Keratinocyte (primary cell): Measurements from ENCODE around the gene GMPS. TPM values are rescaled to one million over a fixed set of nuclear protein-coding genes. Genes with fewer than 3 reads are reported as not detected.

Source experiments
- DNase-seq: peaks from one replicate; pipeline ENCODE4 v3.0.0-alpha.2; 2011; ENCODE audit warnings: low read depth, missing footprints, low spot score
- FAIRE-seq: peaks from 2 replicates; lab custom pipeline; 2011; peaks lifted over from hg19 to GRCh38; lab: Jason Lieb, UNC
- H2AFZ ChIP-seq: 2 replicates; pipeline ENCODE4 v1.6.0; 2012; ENCODE audit warnings: low read length, control low read depth, inconsistent platforms; ENCODE audit not compliant: control insufficient read depth
- H3K27ac ChIP-seq: 2 replicates; pipeline ENCODE4 v1.5.1; 2011; ENCODE audit warnings: low read length; ENCODE audit not compliant: control insufficient read depth, insufficient read depth
- H3K27me3 ChIP-seq: 3 replicates; pipeline ENCODE4 v1.6.0; 2011; ENCODE audit warnings: low read length; ENCODE audit not compliant: control insufficient read depth, insufficient read depth; ENCODE audit errors: extremely low read depth
- H3K36me3 ChIP-seq, 2 experiments: 2 replicates in 1 of 2; 3 replicates in 1 of 2; pipeline ENCODE4 v1.5.1; 2011; ENCODE audit warnings: low read length in 2 of 2, mild to moderate bottlenecking in 1 of 2; ENCODE audit not compliant: control insufficient read depth in 2 of 2, insufficient read depth in 2 of 2; ENCODE audit errors: extremely low read depth in 1 of 2
- H3K4me1 ChIP-seq: 3 replicates; pipeline ENCODE4 v1.5.1; 2011; ENCODE audit warnings: low read length; ENCODE audit not compliant: control insufficient read depth, insufficient read depth; ENCODE audit errors: extremely low read depth
- H3K4me2 ChIP-seq: 3 replicates; pipeline ENCODE4 v1.6.0; 2011; ENCODE audit warnings: low read depth, low read length; ENCODE audit not compliant: control insufficient read depth, insufficient read depth; ENCODE audit errors: extremely low read depth
- H3K4me3 ChIP-seq, 3 experiments: fragments of 200-600 bp in 1 of 3; sonication (generic) in 1 of 3; 2 replicates in 2 of 3; 3 replicates in 1 of 3; pipeline ENCODE4 v1.5.1; 2011 to 2016; ENCODE audit warnings: low read length in 3 of 3, mild to moderate bottlenecking in 3 of 3, control low read depth in 2 of 3, inconsistent platforms in 1 of 3, low read depth in 1 of 3, mixed read lengths in 1 of 3, mixed run types in 1 of 3, moderate library complexity in 1 of 3; ENCODE audit not compliant: control insufficient read depth in 2 of 3, insufficient read depth in 2 of 3; ENCODE audit errors: extremely low read depth in 1 of 3
- H3K79me2 ChIP-seq: 2 replicates; pipeline ENCODE4 v1.6.0; 2012; ENCODE audit warnings: low read length; ENCODE audit not compliant: control insufficient read depth, insufficient read depth
- H3K9ac ChIP-seq: 3 replicates; pipeline ENCODE4 v1.6.0; 2011; ENCODE audit warnings: low read length; ENCODE audit not compliant: control insufficient read depth, insufficient read depth; ENCODE audit errors: extremely low read depth
- H3K9me1 ChIP-seq: 3 replicates; pipeline ENCODE4 v1.6.0; 2011; ENCODE audit warnings: low read length; ENCODE audit not compliant: control insufficient read depth, insufficient read depth; ENCODE audit errors: extremely low read depth
- H3K9me3 ChIP-seq: 2 replicates; pipeline ENCODE4 v1.5.1; 2012; ENCODE audit warnings: low read depth, low read length; ENCODE audit not compliant: control insufficient read depth
- H4K20me1 ChIP-seq: 3 replicates; pipeline ENCODE4 v1.6.0; 2011; ENCODE audit warnings: low read length; ENCODE audit not compliant: control insufficient read depth, insufficient read depth; ENCODE audit errors: extremely low read depth
- EZH2 ChIP-seq: IDR thresholded peaks from one replicate; pipeline ENCODE4 v1.6.1; 2012; ENCODE audit warnings: inconsistent platforms, mild to moderate bottlenecking, low read length, moderate library complexity
- dilution Hi-C: fragments of 300-500 bp; cut with MboI; formaldehyde crosslinking; loops from one replicate; pipeline ENCODE4 v1.7.0; 2020; ENCODE audit warnings: low sequenced_read_pairs; ENCODE audit not compliant: extremely low pct_ligation_motif_present
- polyA plus RNA-seq, 5 experiments: library from polyadenylated mRNA; depleted of rRNA in 3 of 5; stranded (reverse) in 3 of 5; stranded (forward) in 1 of 5; unstranded in 1 of 5; fragments of >200 nt; gene quantifications; 1 replicate in 1 of 5; 2 replicates in 3 of 5; 3 replicates in 1 of 5; pipeline versions ENCODE4 v1.2.1 to v1.2.3, GENCODE V29; 2011 to 2012; ENCODE audit warnings: missing spikeins in 2 of 5, low read depth in 1 of 5, low replicate concordance in 1 of 5
- TF ChIP-seq, protein P1 (sequence below), 3 experiments: IDR thresholded peaks in 1 of 3; conservative IDR thresholded peaks in 1 of 3; optimal IDR thresholded peaks in 1 of 3; 2 replicates in 2 of 3; 3 replicates in 1 of 3; pipeline versions ENCODE3 to v1.5.1; 2011; ENCODE audit warnings: low read length in 3 of 3, mild to moderate bottlenecking in 3 of 3, moderate library complexity in 2 of 3, control low read depth in 1 of 3, inconsistent platforms in 1 of 3; ENCODE audit not compliant: insufficient read depth in 2 of 3; ENCODE audit errors: extremely low read depth in 1 of 3

GMPS gene
- polyA plus RNA-seq, 1 donor (not counting 4 experiments of a cell fraction or from before 2014, with no cell fraction given): 51.8 TPM

- H3K4me1 ChIP-seq: no peaks in the 10 kb centered on the region
- TF ChIP-seq, protein P1, sequence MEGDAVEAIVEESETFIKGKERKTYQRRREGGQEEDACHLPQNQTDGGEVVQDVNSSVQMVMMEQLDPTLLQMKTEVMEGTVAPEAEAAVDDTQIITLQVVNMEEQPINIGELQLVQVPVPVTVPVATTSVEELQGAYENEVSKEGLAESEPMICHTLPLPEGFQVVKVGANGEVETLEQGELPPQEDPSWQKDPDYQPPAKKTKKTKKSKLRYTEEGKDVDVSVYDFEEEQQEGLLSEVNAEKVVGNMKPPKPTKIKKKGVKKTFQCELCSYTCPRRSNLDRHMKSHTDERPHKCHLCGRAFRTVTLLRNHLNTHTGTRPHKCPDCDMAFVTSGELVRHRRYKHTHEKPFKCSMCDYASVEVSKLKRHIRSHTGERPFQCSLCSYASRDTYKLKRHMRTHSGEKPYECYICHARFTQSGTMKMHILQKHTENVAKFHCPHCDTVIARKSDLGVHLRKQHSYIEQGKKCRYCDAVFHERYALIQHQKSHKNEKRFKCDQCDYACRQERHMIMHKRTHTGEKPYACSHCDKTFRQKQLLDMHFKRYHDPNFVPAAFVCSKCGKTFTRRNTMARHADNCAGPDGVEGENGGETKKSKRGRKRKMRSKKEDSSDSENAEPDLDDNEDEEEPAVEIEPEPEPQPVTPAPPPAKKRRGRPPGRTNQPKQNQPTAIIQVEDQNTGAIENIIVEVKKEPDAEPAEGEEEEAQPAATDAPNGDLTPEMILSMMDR (optimal IDR thresholded peaks at IDR 0.05 in 1 of 3, IDR thresholded peaks at IDR 0.05 in 1 of 3, conservative IDR thresholded peaks at IDR 0.05 in 1 of 3; ENCODE audit: extremely low read depth in 1 of 3, insufficient read depth in 2 of 3, low read length in 3 of 3): no peak
- no peak for TF ChIP-seq EZH2
- H3K9me3 ChIP-seq: no peaks in the 10 kb centered on the region
- H3K9ac ChIP-seq: no peak overlapping the region
- H3K4me3 ChIP-seq: no peak overlapping the region
- no peak overlapping the region for H2AFZ ChIP-seq
- H3K27me3 ChIP-seq: no peaks in the 10 kb centered on the region
- H4K20me1 ChIP-seq: no peaks in the 10 kb centered on the region
- no peaks in the 10 kb centered on the region for H3K9me1 ChIP-seq
- no peaks in the 10 kb centered on the region for H3K79me2 ChIP-seq
- dilution Hi-C loops: no loop called here
- DNase-seq (no peak), FAIRE-seq (no peak)
- no peaks in the 10 kb centered on the region for H3K36me3 ChIP-seq
- no peak overlapping the region for H3K4me2 ChIP-seq
- H3K27ac ChIP-seq: no peak overlapping the region
These were observed 99.9 kb downstream of the GMPS start for GRCh38 chr3:155970398-155970797.

DNA sequence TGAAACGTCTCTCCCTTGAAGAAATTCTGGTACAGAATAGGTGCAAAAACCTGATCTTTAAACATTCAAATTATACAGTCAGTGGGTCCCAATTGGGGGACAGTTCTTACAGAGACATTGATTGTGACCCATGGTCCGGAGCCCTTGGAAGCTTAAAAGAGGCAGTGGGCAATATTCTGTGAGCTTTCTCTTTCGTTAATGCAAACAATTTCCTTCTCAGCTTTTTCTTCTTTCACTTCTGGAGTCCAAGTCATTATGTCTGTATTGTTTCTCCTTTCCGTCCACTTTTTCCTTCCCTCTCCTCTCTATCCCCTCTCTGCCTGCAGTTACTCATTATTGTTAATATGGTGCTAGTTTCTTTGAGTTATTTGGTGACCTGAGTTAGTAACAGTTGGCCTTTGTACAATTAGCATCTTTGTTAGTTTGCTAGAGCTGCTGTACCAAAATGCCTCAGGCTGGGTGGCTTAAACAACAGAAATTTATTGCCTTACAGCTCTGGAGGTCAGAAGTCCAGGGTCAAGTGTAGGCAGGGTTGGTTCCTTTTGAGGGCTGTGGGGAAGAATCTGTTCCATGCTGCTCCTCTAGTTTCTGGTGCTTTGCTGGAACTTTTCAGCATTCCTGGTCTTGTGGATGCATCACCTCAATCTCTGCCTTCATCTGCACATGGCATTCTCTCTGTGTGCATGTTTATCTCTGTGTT lies 102.6 kb downstream of the GMPS start:
- DNase-seq (no peak), FAIRE-seq (no peak)
- H3K27ac ChIP-seq: no peak overlapping the region
- H4K20me1 ChIP-seq: no peaks in the 10 kb centered on the region
- H3K27me3 ChIP-seq: no peaks in the 10 kb centered on the region
- TF ChIP-seq, protein P1 (optimal IDR thresholded peaks at IDR 0.05 in 1 of 3, IDR thresholded peaks at IDR 0.05 in 1 of 3, conservative IDR thresholded peaks at IDR 0.05 in 1 of 3; ENCODE audit: extremely low read depth in 1 of 3, insufficient read depth in 2 of 3, low read length in 3 of 3): no peak
- no peak for TF ChIP-seq EZH2
- no peaks in the 10 kb centered on the region for H3K79me2 ChIP-seq
- dilution Hi-C loops: no loop called here
- no peaks in the 10 kb centered on the region for H3K9me1 ChIP-seq
- H3K4me2 ChIP-seq: no peak overlapping the region
- H3K4me1 ChIP-seq: no peaks in the 10 kb centered on the region
- H3K36me3 ChIP-seq: no peaks in the 10 kb centered on the region
- H3K4me3 ChIP-seq: no peak overlapping the region
- no peak overlapping the region for H2AFZ ChIP-seq
- no peak overlapping the region for H3K9ac ChIP-seq
- no peaks in the 10 kb centered on the region for H3K9me3 ChIP-seq
